HepG2 (cell line): ENCODE data around the gene MEI1. TPM values are rescaled to one million over a fixed set of nuclear protein-coding genes. Genes with fewer than 3 reads are reported as not detected.

ENCODE experiments used
- ARID3A ChIP-seq: IDR thresholded peaks from 2 replicates; pipeline ENCODE4 v1.6.1; 2012; ENCODE audit warnings: low read depth, low read length, improper control_type of control experiment
- CERS6 ChIP-seq: sonication (generic); formaldehyde crosslinking; IDR thresholded peaks from 2 replicates; pipeline ENCODE4 v1.5.0; 2020; ENCODE audit warnings: missing genetic modification reagents
- CREB3 ChIP-seq: sonication (generic); formaldehyde crosslinking; IDR thresholded peaks from 2 replicates; pipeline ENCODE4 v1.5.0; 2020; ENCODE audit warnings: missing genetic modification reagents
- E2F1 ChIP-seq: sonication (generic); formaldehyde crosslinking; IDR thresholded peaks from 2 replicates; pipeline ENCODE4 v1.5.0; 2020; ENCODE audit warnings: missing genetic modification reagents
- ETV6 ChIP-seq: sonication (generic); formaldehyde crosslinking; conservative IDR thresholded peaks from 2 replicates; pipeline ENCODE4 v1.4.0; 2020; ENCODE audit warnings: missing genetic modification reagents
- HDAC2 ChIP-seq: sonication (generic); formaldehyde crosslinking; IDR thresholded peaks from 2 replicates; pipeline ENCODE4 v1.4.0; 2020; ENCODE audit warnings: missing genetic modification reagents
- HNF1B ChIP-seq: sonication (generic); formaldehyde crosslinking; IDR thresholded peaks from 2 replicates; pipeline ENCODE4 v1.5.1; 2020; ENCODE audit warnings: mild to moderate bottlenecking, moderate library complexity, missing genetic modification reagents
- KLF13 ChIP-seq: sonication (generic); formaldehyde crosslinking; IDR thresholded peaks from 2 replicates; pipeline ENCODE4 v1.4.0; 2020; ENCODE audit warnings: mild to moderate bottlenecking, missing genetic modification reagents
- MXD4 ChIP-seq: IDR thresholded peaks from 2 replicates; pipeline ENCODE4 v1.6.1; 2016; ENCODE audit warnings: mild to moderate bottlenecking, missing biosample characterization, missing genetic modification reagents
- MXI1 ChIP-seq: IDR thresholded peaks from 3 replicates; pipeline ENCODE4 v1.6.1; 2012; ENCODE audit warnings: low read depth, low read length, inconsistent platforms, borderline replicate concordance
- MYC ChIP-seq: sonication (generic); formaldehyde crosslinking; IDR thresholded peaks from 2 replicates; pipeline ENCODE4 v1.9.0; 2021; ENCODE audit warnings: missing genetic modification reagents, borderline replicate concordance
- RNF2 ChIP-seq: fragments of 450-650 bp; conservative IDR thresholded peaks from 2 replicates; pipeline ENCODE4 v1.6.1; 2016; ENCODE audit warnings: low read depth
- SIN3A ChIP-seq: IDR thresholded peaks from 2 replicates; pipeline ENCODE4 v1.6.1; 2011; ENCODE audit warnings: low read depth, mild to moderate bottlenecking, control low read depth, low read length, borderline replicate concordance
- SP2 ChIP-seq: sonication (generic); formaldehyde crosslinking; IDR thresholded peaks from 2 replicates; pipeline ENCODE4 v1.5.1; 2020; ENCODE audit warnings: mild to moderate bottlenecking, missing genetic modification reagents
- STAT5B ChIP-seq: sonication (generic); formaldehyde crosslinking; IDR thresholded peaks from 2 replicates; pipeline ENCODE4 v1.4.0; 2020; ENCODE audit warnings: missing genetic modification reagents
- TAF1 ChIP-seq: sonication (generic); formaldehyde crosslinking; IDR thresholded peaks from 2 replicates; pipeline ENCODE4 v1.4.0; 2020; ENCODE audit warnings: missing genetic modification reagents
- YEATS2 ChIP-seq: sonication (generic); formaldehyde crosslinking; IDR thresholded peaks from 2 replicates; pipeline ENCODE4 v1.4.0; 2020; ENCODE audit warnings: missing genetic modification reagents, borderline replicate concordance
- ZNF234 ChIP-seq: sonication (generic); formaldehyde crosslinking; conservative IDR thresholded peaks from 2 replicates; pipeline ENCODE4 v1.5.1; 2020; ENCODE audit warnings: mild to moderate bottlenecking, missing genetic modification reagents
- ZNF431 ChIP-seq: sonication (generic); formaldehyde crosslinking; IDR thresholded peaks from 2 replicates; pipeline ENCODE4 v1.9.0; 2022; ENCODE audit warnings: missing genetic modification reagents, low read depth, mild to moderate bottlenecking, borderline replicate concordance
- polyA plus RNA-seq, 8 experiments: library from polyadenylated mRNA; depleted of rRNA in 3 of 8; stranded (reverse) in 7 of 8; unstranded in 1 of 8; fragments of >200 nt; fragmentation: Illumina TruSeq in 4 of 8; extraction: Trizol in 4 of 8; gene quantifications; 2 replicates each; pipeline versions ENCODE4 v1.2.1 to v1.2.3, GENCODE V29; 2011 to 2016; ENCODE audit warnings: low read depth in 4 of 8, missing spikeins in 1 of 8, mixed read lengths in 1 of 8; ENCODE audit not compliant: insufficient read depth in 1 of 8
- total RNA-seq, 5 experiments: library from RNA; depleted of rRNA; stranded (reverse); fragments of >200 nt; fragmentation: Illumina TruSeq; extraction: Trizol; gene quantifications; 2 replicates each; pipeline ENCODE4 v1.2.3, GENCODE V29; 2016; ENCODE audit warnings: low read depth in 1 of 5

Gene MEI1
- total and polyA plus RNA-seq, 2 of the 13 experiments (the other 11 are each of a cell fraction or from before 2014, with no cell fraction given): 0.75 to 1.9 TPM

GRCh38 chr22:41688365-41689211, 10.7 kb upstream of the MEI1 start, which contains the start of gene SNU13 (continued):
- TF ChIP-seq ARID3A: no peak
- TF ChIP-seq TAF1 (CRISPR knock-in tag): peak; percentile 88
- no peak; the same call in 1 of the 2 replicates for TF ChIP-seq SP2 (CRISPR knock-in tag)
- peak; percentile 89; the same call in 1 of the 2 replicates for TF ChIP-seq SIN3A
- TF ChIP-seq CERS6 (CRISPR knock-in tag): 0 out of 2 replicates have a peak, but pooled peaks have one; percentile 31
- no peak for TF ChIP-seq ZNF234 (CRISPR knock-in tag)
- peak; percentile 69; the same call in 1 of the 2 replicates for TF ChIP-seq RNF2
- peak; percentile 94 for TF ChIP-seq MXI1
- peak; percentile 74 for TF ChIP-seq HDAC2 (CRISPR knock-in tag)
- TF ChIP-seq KLF13: no peak
- 0 out of 2 replicates have a peak, but pooled peaks have one; percentile 41 for TF ChIP-seq CREB3 (CRISPR knock-in tag)
- TF ChIP-seq YEATS2 (CRISPR knock-in tag): peak; percentile 91; the same call in 1 of the 2 replicates
- no peak; the same call in 1 of the 2 replicates for TF ChIP-seq MXD4 (CRISPR knock-in tag)
- TF ChIP-seq E2F1 (CRISPR knock-in tag): peak; percentile 81
- peak; percentile 66 for TF ChIP-seq ZNF431 (CRISPR knock-in tag)
- TF ChIP-seq STAT5B (CRISPR knock-in tag): 0 out of 2 replicates have a peak, but pooled peaks have one; percentile 17
- 0 out of 2 replicates have a peak, but pooled peaks have one; percentile 67 for TF ChIP-seq HNF1B (CRISPR knock-in tag)
- peak; percentile 92 for TF ChIP-seq MYC (CRISPR knock-in tag)
- TF ChIP-seq ETV6 (CRISPR knock-in tag): peak; percentile 82; the same call in 1 of the 2 replicates
